Neural cell (in vitro differentiated cells): ENCODE data around the gene SLC25A29. TPM values are rescaled to one million over a fixed set of nuclear protein-coding genes. Genes with fewer than 3 reads are reported as not detected.

Experiments used
- H2AFZ ChIP-seq: fragments of 200-600, 300-800 bp; sonication (generic), shearing (Covaris generic); 2 replicates; pipeline ENCODE4 v1.6.0; 2014; ENCODE audit warnings: low read depth, mild to moderate bottlenecking, antibody characterized with exemption, low read length, moderate library complexity
- H3F3A ChIP-seq: fragments of 200-600 bp; shearing (Covaris generic); 2 replicates; pipeline ENCODE4 v1.6.1; 2016; ENCODE audit warnings: mild to moderate bottlenecking, moderate library complexity, mixed read lengths, antibody characterized with exemption, low read length; ENCODE audit not compliant: insufficient read depth, poor library complexity, severe bottlenecking
- H3K27ac ChIP-seq: fragments of 200-600, 300-800 bp; sonication (generic), shearing (Covaris generic); 2 replicates; pipeline ENCODE4 v1.5.1; 2014; ENCODE audit warnings: mild to moderate bottlenecking, low read length, moderate library complexity
- H3K27me3 ChIP-seq: fragments of 300-800, 200-600 bp; sonication (generic), shearing (Covaris generic); 2 replicates; pipeline ENCODE4 v1.6.0; 2014; ENCODE audit warnings: mild to moderate bottlenecking, low read depth, low read length, moderate library complexity; ENCODE audit not compliant: insufficient read depth
- H3K36me3 ChIP-seq: fragments of 300-800, 200-600 bp; sonication (generic), shearing (Covaris generic); 2 replicates; pipeline ENCODE4 v1.5.1; 2014; ENCODE audit warnings: mild to moderate bottlenecking, antibody characterized with exemption, low read length, moderate library complexity; ENCODE audit not compliant: insufficient read depth
- H3K4me2 ChIP-seq: fragments of 300-800, 200-600 bp; sonication (generic), shearing (Covaris generic); 2 replicates; pipeline ENCODE4 v1.6.0; 2014; ENCODE audit warnings: mild to moderate bottlenecking, low read length
- H3K4me3 ChIP-seq: fragments of 300-800, 200-600 bp; sonication (generic), shearing (Covaris generic); 2 replicates; pipeline ENCODE4 v1.5.1; 2014; ENCODE audit warnings: mild to moderate bottlenecking, low read length, moderate library complexity
- H3K79me2 ChIP-seq: fragments of 200-600 bp; shearing (Covaris generic); replicated peaks from 2 replicates; pipeline ENCODE4 v1.6.0; 2014; ENCODE audit warnings: mild to moderate bottlenecking, low read length, moderate library complexity; ENCODE audit not compliant: insufficient read depth
- H3K9ac ChIP-seq: fragments of 300-800, 200-600 bp; sonication (generic), shearing (Covaris generic); 2 replicates; pipeline ENCODE4 v1.6.1; 2016; ENCODE audit warnings: mild to moderate bottlenecking, low read length, mixed read lengths
- H3K9me2 ChIP-seq: fragments of 200-600 bp; shearing (Covaris generic); 2 replicates; pipeline ENCODE4 v1.6.1; 2016; ENCODE audit warnings: mild to moderate bottlenecking, low read length, mixed read lengths; ENCODE audit not compliant: insufficient read depth
- H3K9me3 ChIP-seq: fragments of 200-600, 300-800 bp; sonication (generic), shearing (Covaris generic); 2 replicates; pipeline ENCODE4 v1.6.1; 2016; ENCODE audit warnings: mild to moderate bottlenecking, mixed run types, low read length, moderate library complexity, mixed read lengths
- H4K20me1 ChIP-seq: fragments of 200-600 bp; shearing (Covaris generic); 2 replicates; pipeline ENCODE4 v1.6.1; 2016; ENCODE audit warnings: mild to moderate bottlenecking, mixed run types; ENCODE audit not compliant: insufficient read depth
- EP300 ChIP-seq: fragments of 450-650 bp; conservative IDR thresholded peaks from 2 replicates; pipeline ENCODE4 v1.6.1; 2014; ENCODE audit warnings: antibody characterized with exemption, mild to moderate bottlenecking, moderate library complexity; ENCODE audit not compliant: poor library complexity, severe bottlenecking
- EZH2 ChIP-seq: fragments of 200-600, 300-800 bp; shearing (Covaris generic), sonication (generic); IDR thresholded peaks from 2 replicates; pipeline ENCODE4 v1.6.1; 2014; ENCODE audit warnings: antibody characterized with exemption, low read length, borderline replicate concordance, mild to moderate bottlenecking; ENCODE audit not compliant: insufficient read depth, poor library complexity, severe bottlenecking
- MXI1 ChIP-seq: fragments of 450-650 bp; conservative IDR thresholded peaks from 2 replicates; pipeline ENCODE4 v1.6.1; 2014; ENCODE audit warnings: antibody characterized with exemption, mild to moderate bottlenecking; ENCODE audit not compliant: poor library complexity, severe bottlenecking
- POLR2AphosphoS5 ChIP-seq: IDR thresholded peaks from 2 replicates; pipeline ENCODE4 v1.6.1; 2012
- RAD21 ChIP-seq: fragments of 450-650 bp; conservative IDR thresholded peaks from 2 replicates; pipeline ENCODE4 v1.6.1; 2014; ENCODE audit warnings: antibody characterized with exemption, mild to moderate bottlenecking, moderate library complexity
- SMC3 ChIP-seq: fragments of 450-650 bp; conservative IDR thresholded peaks from 2 replicates; pipeline ENCODE4 v1.6.1; 2014; ENCODE audit warnings: antibody characterized with exemption, mild to moderate bottlenecking, moderate library complexity; ENCODE audit not compliant: poor library complexity
- TAF1 ChIP-seq: IDR thresholded peaks from 2 replicates; pipeline ENCODE4 v1.6.1; 2012; ENCODE audit warnings: low read depth
- polyA plus RNA-seq: library from polyadenylated mRNA; depleted of rRNA; stranded (reverse); fragments of >200 nt; gene quantifications from 2 replicates; pipeline ENCODE4 v1.2.3, GENCODE V29; 2014
- TF ChIP-seq, protein P1 (sequence below): fragments of 450-650 bp; IDR thresholded peaks from 2 replicates; pipeline ENCODE4 v1.5.1; 2014; ENCODE audit warnings: antibody characterized with exemption, mild to moderate bottlenecking, moderate library complexity; ENCODE audit not compliant: poor library complexity, severe bottlenecking
- TF ChIP-seq, protein P2 (sequence below): IDR thresholded peaks from 2 replicates; pipeline ENCODE4 v1.6.1; 2012; ENCODE audit warnings: borderline replicate concordance

SLC25A29 gene
- polyA plus RNA-seq, 1 donor from 2014 or later, result 447 TPM

DNA sequence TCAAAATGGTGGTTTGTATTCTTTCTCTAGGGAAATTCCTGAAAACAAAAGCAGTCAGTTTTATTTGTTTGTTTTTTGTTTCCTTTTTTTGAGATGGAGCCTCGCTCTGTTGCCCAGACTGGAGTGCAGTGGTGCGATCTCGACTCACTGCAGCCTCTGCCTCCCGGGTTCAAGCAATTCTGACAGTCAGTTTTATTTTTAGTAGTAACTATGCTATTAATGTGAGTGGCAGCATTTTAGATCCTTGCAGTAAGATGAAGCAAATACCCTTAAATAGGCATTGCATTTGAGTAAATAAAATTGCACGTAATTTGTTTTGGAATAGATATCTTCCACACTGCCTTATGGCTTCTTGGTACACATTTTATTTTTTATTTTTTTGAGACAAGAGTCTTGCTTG lies 43.7 kb downstream of the SLC25A29 start:
- H3K27ac ChIP-seq, result no peak overlapping the region
- H2AFZ ChIP-seq, result no peak overlapping the region
- H3K27me3 ChIP-seq, result no peaks in the 10 kb centered on the region
- H3F3A ChIP-seq, result no peaks in the 10 kb centered on the region
- no peaks in the 10 kb centered on the region for H3K9me3 ChIP-seq
- H3K36me3 ChIP-seq, result no peaks in the 10 kb centered on the region
- no peak overlapping the region for H3K4me2 ChIP-seq
- peaks cover 2% of the 10 kb centered on the region for H4K20me1 ChIP-seq
- TF ChIP-seq, protein P1, sequence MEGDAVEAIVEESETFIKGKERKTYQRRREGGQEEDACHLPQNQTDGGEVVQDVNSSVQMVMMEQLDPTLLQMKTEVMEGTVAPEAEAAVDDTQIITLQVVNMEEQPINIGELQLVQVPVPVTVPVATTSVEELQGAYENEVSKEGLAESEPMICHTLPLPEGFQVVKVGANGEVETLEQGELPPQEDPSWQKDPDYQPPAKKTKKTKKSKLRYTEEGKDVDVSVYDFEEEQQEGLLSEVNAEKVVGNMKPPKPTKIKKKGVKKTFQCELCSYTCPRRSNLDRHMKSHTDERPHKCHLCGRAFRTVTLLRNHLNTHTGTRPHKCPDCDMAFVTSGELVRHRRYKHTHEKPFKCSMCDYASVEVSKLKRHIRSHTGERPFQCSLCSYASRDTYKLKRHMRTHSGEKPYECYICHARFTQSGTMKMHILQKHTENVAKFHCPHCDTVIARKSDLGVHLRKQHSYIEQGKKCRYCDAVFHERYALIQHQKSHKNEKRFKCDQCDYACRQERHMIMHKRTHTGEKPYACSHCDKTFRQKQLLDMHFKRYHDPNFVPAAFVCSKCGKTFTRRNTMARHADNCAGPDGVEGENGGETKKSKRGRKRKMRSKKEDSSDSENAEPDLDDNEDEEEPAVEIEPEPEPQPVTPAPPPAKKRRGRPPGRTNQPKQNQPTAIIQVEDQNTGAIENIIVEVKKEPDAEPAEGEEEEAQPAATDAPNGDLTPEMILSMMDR, result no peak
- TF ChIP-seq, protein P2, sequence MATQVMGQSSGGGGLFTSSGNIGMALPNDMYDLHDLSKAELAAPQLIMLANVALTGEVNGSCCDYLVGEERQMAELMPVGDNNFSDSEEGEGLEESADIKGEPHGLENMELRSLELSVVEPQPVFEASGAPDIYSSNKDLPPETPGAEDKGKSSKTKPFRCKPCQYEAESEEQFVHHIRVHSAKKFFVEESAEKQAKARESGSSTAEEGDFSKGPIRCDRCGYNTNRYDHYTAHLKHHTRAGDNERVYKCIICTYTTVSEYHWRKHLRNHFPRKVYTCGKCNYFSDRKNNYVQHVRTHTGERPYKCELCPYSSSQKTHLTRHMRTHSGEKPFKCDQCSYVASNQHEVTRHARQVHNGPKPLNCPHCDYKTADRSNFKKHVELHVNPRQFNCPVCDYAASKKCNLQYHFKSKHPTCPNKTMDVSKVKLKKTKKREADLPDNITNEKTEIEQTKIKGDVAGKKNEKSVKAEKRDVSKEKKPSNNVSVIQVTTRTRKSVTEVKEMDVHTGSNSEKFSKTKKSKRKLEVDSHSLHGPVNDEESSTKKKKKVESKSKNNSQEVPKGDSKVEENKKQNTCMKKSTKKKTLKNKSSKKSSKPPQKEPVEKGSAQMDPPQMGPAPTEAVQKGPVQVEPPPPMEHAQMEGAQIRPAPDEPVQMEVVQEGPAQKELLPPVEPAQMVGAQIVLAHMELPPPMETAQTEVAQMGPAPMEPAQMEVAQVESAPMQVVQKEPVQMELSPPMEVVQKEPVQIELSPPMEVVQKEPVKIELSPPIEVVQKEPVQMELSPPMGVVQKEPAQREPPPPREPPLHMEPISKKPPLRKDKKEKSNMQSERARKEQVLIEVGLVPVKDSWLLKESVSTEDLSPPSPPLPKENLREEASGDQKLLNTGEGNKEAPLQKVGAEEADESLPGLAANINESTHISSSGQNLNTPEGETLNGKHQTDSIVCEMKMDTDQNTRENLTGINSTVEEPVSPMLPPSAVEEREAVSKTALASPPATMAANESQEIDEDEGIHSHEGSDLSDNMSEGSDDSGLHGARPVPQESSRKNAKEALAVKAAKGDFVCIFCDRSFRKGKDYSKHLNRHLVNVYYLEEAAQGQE, result no peak
- TF ChIP-seq SMC3 (no peak), POLR2AphosphoS5 (no peak), EP300 (no peak), MXI1 (no peak)
- peaks cover 43% of the 10 kb centered on the region for H3K79me2 ChIP-seq
- H3K9me2 ChIP-seq, result no peaks in the 10 kb centered on the region
- H3K9ac ChIP-seq, result no peak overlapping the region
- no peak overlapping the region for H3K4me3 ChIP-seq

DNA sequence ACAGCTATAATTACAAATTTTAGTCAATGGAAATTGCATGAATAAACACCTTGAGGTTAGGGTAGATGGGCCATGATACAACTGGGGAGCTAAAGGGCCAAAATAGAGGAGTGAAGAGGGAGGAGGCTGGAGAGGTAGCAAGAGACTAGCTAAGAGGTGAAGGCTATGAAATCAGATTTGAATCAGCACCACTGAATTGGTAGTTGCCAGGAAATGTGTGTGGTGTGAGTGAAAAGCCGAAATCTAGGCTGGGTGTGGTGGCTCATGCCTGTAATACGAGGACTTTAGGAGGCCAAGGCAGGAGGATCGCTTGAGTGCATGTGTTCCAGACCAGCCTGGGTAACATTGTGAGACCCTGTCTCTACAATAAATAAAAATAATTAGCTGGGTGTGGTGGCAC lies 44.6 kb downstream of the SLC25A29 start:
- Histone ChIP-seq H3K9me3 (no peaks in the 10 kb centered on the region), H3K79me2 (peaks cover 52% of the 10 kb centered on the region), H3F3A (no peaks in the 10 kb centered on the region), H2AFZ (no peak overlapping the region), H3K27ac (no peak overlapping the region), H3K9ac (no peak overlapping the region), H3K4me2 (no peak overlapping the region), H3K27me3 (no peaks in the 10 kb centered on the region), H3K36me3 (no peaks in the 10 kb centered on the region), H3K9me2 (no peaks in the 10 kb centered on the region), H3K4me3 (no peak overlapping the region), H4K20me1 (peaks cover 2% of the 10 kb centered on the region)
- TF ChIP-seq POLR2AphosphoS5 (no peak), EZH2 (no peak), SMC3 (no peak), TAF1 (no peak), EP300 (no peak), RAD21 (no peak), MXI1 (no peak)
- TF ChIP-seq, protein P2, result no peak
- TF ChIP-seq, protein P1, result no peak
